Hypothalamus (tissue), 51 donors: Measurements from ENCODE around the gene UBE2R2.
A peak's percentile ranks its signal among the peaks of the same experiment; 100 is the strongest.
"Not testable (repeated sequence)": the region's sequence is repeated elsewhere in the genome, so short reads cannot be mapped to it uniquely, and the experiment has no call there.

Experiments
- DNase-seq, 51 donors: peaks; one replicate each; lab custom pipeline; 2025; lab: John Stamatoyannopoulos, UW

UBE2R2 gene

GRCh38 chr9:33924978-33925797, 108.2 kb downstream of the UBE2R2 start:
- DNase-seq = peak in 38 of 51 donors; percentile 8 to 70 (median 28)

- DNase-seq = no peak
Measured at GRCh38 chr9:33926746-33927485, 110.0 kb downstream of the UBE2R2 start.

GRCh38 chr9:33927694-33928093, 110.7 kb downstream of the UBE2R2 start:
- no peak for DNase-seq

GRCh38 chr9:33931326-33931725, 114.4 kb downstream of the UBE2R2 start:
- DNase-seq = no peak

- no peak for DNase-seq
Measured at GRCh38 chr9:33932078-33932807, 115.3 kb downstream of the UBE2R2 start.

- no peak for DNase-seq
Measured at GRCh38 chr9:33934188-33934878, 117.4 kb downstream of the UBE2R2 start.

GRCh38 chr9:33939924-33940874, 123.2 kb downstream of the UBE2R2 start:
- no peak for DNase-seq

GRCh38 chr9:33942471-33943083, 125.6 kb downstream of the UBE2R2 start:
- no peak for DNase-seq

GRCh38 chr9:33943389-33943788, 126.4 kb downstream of the UBE2R2 start:
- no peak for DNase-seq

- no peak for DNase-seq
Measured at GRCh38 chr9:33946779-33947535, 130.0 kb downstream of the UBE2R2 start.

GRCh38 chr9:33950371-33950770, 133.4 kb downstream of the UBE2R2 start:
- no peak for DNase-seq

GRCh38 chr9:33952066-33952465, 135.1 kb downstream of the UBE2R2 start:
- no peak for DNase-seq

GRCh38 chr9:33956544-33956943, 139.6 kb downstream of the UBE2R2 start:
- no peak for DNase-seq

GRCh38 chr9:33959725-33960124, 142.8 kb downstream of the UBE2R2 start:
- DNase-seq = no peak

GRCh38 chr9:33962468-33962867, 145.5 kb downstream of the UBE2R2 start:
- DNase-seq = not testable (repeated sequence)

GRCh38 chr9:33964086-33964768, 147.3 kb downstream of the UBE2R2 start:
- no peak for DNase-seq
